CD4-positive, alpha-beta T cell treated with Interleukin-17A for 4 hours (primary cell): ENCODE results near the gene ZFP90.

ENCODE experiments used
- DNase-seq: peaks from one replicate; pipeline ENCODE4 v3.0.0-alpha.2; 2020; ENCODE audit warnings: mixed read lengths

ZFP90 gene

DNA sequence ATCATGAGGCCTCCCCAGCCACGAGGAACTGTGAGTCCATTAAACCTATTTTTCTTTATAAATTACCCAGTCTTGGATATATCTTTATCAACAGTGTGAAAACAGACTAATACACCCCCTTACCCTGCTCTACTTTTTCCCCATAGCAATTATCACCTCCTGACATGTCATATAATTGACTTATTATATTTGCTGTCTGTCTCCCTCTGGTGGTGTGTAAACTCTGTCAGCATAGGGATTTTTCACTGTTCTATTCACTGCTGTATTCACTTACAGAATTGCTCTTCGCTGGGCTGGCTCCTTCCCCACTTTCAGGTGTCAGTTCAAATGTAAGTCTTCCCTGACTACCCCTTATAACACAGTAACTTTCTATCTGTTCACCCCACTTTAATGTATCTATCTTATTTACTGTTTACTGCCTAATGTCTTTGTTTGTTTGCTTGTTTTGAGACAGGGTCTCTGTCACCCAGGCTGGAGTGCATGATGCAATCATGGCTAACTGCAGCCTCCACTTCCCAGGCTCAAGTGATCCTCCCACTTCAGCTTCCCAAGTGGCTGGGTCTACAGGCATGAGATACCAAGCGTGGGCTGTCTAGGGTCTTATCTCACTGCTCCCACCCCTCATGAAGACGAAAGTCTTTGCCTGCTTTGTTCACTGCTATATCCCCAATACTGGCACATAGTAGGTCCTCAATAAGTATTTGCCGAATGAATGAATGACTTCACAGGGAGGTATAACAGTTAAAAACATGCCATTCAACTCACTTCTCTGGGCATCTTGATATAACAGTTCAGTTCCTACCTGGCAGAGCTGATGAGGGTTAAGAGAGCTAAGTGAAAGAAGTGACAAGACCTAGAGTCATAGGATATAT, 53.6 kb downstream of the ZFP90 start:
- DNase-seq, result peak; percentile 7

DNA sequence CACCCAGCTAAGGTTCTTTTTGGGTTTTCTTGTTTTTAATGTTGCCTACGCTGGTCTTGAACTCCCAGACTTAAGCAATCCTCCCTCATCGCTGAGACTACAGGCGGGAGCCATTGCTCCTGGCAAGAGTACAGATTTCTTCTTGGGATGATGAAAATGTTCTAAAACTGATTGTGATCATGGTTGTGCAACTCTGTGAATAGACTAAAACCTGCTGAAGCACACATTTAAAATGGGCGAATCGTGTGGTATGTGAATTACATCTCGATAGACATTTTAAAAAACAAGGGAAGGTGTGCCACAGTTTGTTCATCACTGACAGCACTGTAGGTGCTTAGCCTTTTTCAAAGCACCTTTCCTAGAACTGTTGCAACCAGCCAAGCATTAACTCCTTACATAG, 57.2 kb downstream of the ZFP90 start:
- DNase-seq, result no peak

DNA sequence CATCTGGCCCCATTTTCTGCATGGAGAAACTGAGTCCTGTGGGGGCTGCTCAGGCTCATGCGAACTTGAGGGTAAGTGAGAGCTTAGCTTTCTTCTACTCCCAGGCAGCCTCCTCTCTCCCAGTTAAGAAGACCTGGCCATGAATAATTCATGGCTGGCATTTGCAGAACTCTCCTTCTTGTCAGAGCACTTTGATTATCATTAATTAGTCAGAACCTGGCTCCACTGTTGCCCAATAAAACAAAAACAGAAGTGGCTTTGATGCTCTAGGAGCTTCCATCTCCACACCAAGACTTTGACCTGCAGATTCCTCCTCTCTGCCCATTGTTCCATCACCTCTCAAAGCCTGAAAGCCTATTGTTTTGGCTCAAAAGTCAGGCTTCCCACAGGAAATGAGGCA, 60.5 kb downstream of the ZFP90 start:
- DNase-seq, result no peak

DNA sequence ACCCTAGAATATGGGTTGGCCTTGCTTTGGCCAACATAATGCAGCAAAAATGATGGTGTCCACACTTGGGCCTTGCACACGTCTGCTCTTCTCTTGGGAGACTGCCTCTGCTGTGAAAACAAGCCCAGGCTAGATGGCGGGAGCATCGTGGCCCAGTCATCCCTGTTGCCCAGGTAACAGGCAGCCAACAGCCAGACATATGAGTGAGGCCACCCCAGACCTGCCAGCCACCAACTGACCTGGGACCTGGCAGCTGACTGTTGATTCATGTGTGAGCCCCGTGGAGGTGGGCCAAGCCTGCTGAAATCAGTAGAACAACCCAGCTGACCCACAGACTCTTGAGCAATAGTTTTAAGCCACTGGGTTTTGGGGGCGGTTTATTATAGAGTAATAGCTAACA, 66.7 kb downstream of the ZFP90 start:
- no peak for DNase-seq

DNA sequence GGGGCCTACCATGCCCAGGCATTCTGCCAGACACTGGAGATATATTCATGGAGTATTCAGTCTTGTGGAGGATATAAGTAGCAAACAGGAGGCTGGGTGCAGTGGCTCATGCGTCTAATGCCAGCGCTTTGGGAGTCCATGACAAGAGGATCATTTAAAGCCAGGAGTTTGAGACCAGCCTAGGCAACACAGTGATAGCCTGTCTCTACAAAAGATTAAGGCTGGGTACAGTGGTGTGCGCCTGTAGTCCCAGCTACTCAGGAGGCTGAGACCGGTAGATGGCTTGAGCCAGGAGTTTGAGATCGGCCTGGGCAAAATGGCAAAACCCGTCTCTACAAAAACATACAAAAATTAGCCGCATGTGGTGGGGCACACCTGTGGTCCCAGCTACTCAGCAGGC, 68.4 kb downstream of the ZFP90 start:
- DNase-seq, result no peak

DNA sequence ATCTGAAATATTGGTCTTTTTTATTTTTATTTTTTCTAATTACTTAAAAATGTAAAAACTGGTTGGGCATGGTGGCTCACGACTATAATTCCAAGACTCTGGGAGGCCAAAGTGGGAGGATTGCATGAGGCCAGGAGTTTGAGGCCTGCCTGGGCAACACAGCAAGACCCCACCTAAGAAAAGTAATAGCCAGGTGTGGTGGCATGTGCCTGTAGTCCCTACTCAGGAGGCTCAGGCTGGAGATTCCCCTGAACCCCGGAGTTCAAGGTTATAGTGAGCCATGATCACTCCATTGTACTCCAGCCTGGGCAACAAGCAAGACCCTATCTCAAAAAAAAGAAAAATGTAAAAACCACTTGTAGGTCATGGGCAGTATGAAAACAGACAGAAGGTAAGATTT, 69.2 kb downstream of the ZFP90 start:
- DNase-seq, result no peak

DNA sequence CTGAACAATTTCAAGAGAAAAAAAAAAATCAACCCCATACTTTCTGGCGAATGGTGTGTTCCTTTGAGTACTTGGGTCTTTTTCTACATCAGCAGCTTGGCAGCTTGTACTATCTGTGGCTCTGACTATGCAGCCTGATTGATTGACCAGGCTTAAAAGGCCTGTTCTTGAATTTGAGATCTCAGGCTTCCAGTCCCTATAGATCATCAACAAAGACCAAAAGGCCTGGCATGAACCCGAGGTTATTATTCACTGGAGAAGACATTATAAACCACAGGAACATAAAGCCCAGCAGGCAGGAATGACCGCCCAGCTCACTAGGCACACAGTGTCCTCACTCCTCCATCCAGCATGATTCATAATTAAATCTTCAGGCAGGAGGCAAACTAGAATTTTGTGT, 73.9 kb downstream of the ZFP90 start:
- DNase-seq, result no peak

DNA sequence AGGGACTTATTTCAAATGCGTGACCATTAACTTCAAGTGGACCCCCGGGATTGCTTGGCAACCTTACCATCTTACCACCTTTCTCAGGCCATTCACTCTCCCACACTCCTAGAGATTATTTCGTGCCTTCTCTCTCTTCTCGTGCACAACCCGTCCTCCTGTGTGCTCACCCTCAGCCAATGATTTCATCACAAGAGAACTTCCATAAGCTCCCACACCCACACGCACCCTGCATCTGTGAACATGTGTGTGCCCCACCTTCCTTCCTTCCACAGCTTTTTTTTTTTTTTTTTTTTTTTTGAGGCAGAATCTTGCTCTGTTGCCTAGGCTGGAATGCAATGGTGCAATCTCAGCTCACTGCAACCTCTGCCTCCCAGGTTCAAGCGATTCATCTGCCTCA, 78.6 kb downstream of the ZFP90 start:
- no peak for DNase-seq
